ENCODE results near the gene PSMD6. TPM values are rescaled to one million over a fixed set of nuclear protein-coding genes. Genes with fewer than 3 reads are reported as not detected.

Gene PSMD6
- total RNA-seq, 1 experiment from 2014 or later: 76.1 TPM

GRCh38 chr3:63970631-63971475, 52.4 kb downstream of the PSMD6 start:
- no peaks in the 10 kb centered on the region for H3K4me1 ChIP-seq
- H3K4me3 ChIP-seq: no peak overlapping the region
- H3K27me3 ChIP-seq: no peaks in the 10 kb centered on the region
- H3K36me3 ChIP-seq: no peaks in the 10 kb centered on the region
- no peak for DNase-seq
- H3K9me3 ChIP-seq (replicated peaks): no peaks in the 10 kb centered on the region
- no peak overlapping the region for H3K27ac ChIP-seq

- Histone ChIP-seq H3K27ac (no peak overlapping the region), H3K4me1 (no peaks in the 10 kb centered on the region), H3K27me3 (no peaks in the 10 kb centered on the region), H3K9me3 (replicated peaks) (no peaks in the 10 kb centered on the region), H3K36me3 (no peaks in the 10 kb centered on the region), H3K4me3 (no peak overlapping the region)
- DNase-seq: no peak
These were observed 53.4 kb downstream of the PSMD6 start for GRCh38 chr3:63969876-63970275.

DNA sequence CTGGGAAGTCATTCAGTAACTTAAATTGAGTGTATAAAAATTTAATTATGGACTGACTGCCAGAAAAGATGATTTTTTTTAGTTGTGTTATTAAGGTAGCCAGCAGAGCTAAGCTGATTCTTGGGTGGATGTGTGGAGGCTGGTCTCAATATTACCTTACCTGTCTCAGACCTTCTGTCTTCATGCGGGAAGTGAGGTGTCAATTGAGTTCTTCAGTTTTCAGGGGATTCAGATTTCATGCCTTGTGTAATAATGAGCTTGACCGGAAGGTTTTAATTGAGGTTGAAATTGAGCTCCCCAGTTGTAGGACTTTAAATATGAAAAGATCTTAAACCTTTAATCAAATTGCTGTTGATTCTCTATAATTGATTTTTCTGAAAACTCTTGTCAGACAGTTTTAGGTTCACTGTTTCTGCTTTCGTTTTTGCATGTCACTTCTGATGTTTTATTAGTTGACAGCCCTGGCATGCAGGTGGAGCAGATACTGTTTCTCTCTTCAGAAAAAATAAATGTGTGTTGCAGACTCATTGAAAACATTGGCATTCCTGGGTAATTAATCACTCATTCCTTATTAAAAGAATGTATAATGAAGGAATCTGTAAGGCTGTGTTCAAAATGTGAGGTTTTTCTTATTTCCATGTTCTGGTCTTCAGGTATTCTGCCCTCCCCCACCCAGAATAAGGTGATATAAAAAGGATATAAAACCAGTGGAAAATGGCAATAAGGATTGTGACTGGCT, 54.5 kb downstream of the PSMD6 start:
- no peaks in the 10 kb centered on the region for H3K4me1 ChIP-seq
- no peaks in the 10 kb centered on the region for H3K9me3 ChIP-seq (replicated peaks)
- no peak overlapping the region for H3K4me3 ChIP-seq
- no peaks in the 10 kb centered on the region for H3K36me3 ChIP-seq
- no peaks in the 10 kb centered on the region for H3K27me3 ChIP-seq
- DNase-seq: no peak
- H3K27ac ChIP-seq: no peak overlapping the region

DNA sequence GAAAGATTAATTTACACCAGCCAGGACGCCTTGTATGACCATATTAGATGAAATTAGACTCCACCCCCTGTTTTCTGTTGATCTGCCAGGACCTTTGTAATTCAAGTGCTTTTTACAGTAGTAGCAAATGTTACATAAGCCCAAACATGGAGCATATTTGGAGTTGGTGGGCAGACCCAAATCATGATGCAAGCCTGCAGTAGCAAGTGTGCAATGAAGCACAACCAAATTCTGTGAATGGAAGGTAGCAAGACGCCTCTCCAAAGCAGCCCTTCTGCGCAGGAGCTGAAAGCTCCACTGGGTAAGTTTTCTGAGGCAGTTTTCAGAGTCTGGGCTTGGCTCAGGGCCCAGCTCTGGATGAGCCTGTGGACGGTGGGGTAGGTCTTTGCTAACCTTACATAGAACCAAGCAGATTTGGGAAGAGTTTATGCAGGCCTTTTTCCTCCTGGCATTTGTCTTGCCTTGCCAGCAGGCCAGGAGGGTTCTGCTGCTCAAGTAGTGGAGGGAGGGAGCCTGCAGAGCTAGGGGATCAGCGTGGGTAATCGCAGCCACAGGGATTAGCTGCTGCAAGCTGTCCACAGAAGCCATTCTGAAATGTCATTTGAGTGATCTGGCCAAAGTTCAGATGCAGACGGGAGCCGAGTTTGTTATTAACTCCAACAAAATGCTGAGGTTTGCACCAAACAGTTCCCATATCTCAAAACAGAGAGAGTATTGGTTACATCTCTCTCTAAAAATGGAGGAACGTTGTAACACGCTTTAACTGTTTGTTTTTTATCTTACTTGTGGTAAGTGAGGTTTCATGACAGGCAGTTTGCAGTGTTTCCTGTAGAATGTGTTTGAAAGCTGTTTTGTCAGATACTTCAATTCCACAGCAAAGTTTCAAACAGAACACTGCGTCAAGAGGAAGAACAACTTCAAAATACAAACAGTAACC, 55.4 kb downstream of the PSMD6 start:
- no peak overlapping the region for H3K27ac ChIP-seq
- no peaks in the 10 kb centered on the region for H3K4me1 ChIP-seq
- H3K9me3 ChIP-seq (replicated peaks): no peaks in the 10 kb centered on the region
- H3K27me3 ChIP-seq: no peaks in the 10 kb centered on the region
- no peaks in the 10 kb centered on the region for H3K36me3 ChIP-seq
- no peak overlapping the region for H3K4me3 ChIP-seq
- DNase-seq: peak in 1 of 2 experiments; percentile 19

GRCh38 chr3:63966871-63967270, 56.4 kb downstream of the PSMD6 start:
- DNase-seq: no peak
- H3K27ac ChIP-seq: no peak overlapping the region
- H3K36me3 ChIP-seq: no peaks in the 10 kb centered on the region
- no peaks in the 10 kb centered on the region for H3K9me3 ChIP-seq (replicated peaks)
- H3K27me3 ChIP-seq: no peaks in the 10 kb centered on the region
- no peaks in the 10 kb centered on the region for H3K4me1 ChIP-seq
- no peak overlapping the region for H3K4me3 ChIP-seq

DNA sequence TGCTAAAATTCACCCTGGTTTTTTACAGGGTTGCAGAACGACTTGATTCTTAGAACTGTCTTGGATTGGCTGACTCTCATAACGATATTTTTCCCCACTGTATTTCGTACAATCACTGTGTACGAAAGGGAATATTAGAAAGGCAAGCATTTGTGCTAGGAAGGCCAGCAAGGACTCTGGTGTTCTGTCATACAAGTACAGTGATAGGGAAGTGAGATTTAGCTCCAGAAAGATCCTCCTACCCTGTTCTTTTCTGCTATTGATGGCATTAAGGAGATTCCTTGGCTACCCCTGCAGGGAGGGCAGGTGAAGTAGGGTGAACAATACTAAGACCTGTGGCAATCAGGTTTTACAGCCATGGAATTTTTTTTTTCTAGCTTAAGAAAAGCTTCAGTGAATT, 57.3 kb downstream of the PSMD6 start:
- no peak for DNase-seq
- no peak overlapping the region for H3K4me3 ChIP-seq

GRCh38 chr3:63964681-63965485, 58.4 kb downstream of the PSMD6 start:
- Histone ChIP-seq H3K27me3 (no peaks in the 10 kb centered on the region), H3K27ac (no peak overlapping the region), H3K4me1 (no peaks in the 10 kb centered on the region; the same call in 1 of the 2 replicates), H3K9me3 (replicated peaks) (no peaks in the 10 kb centered on the region), H3K4me3 (no peak overlapping the region), H3K36me3 (no peaks in the 10 kb centered on the region)
- no peak for DNase-seq

More for the DNA sequence above, 57.3 kb downstream of the PSMD6 start:
- H3K9me3 ChIP-seq (replicated peaks): no peaks in the 10 kb centered on the region
- no peak overlapping the region for H3K27ac ChIP-seq
- H3K4me1 ChIP-seq: no peaks in the 10 kb centered on the region
- H3K36me3 ChIP-seq: no peaks in the 10 kb centered on the region
- no peaks in the 10 kb centered on the region for H3K27me3 ChIP-seq

- no peak for DNase-seq
- Histone ChIP-seq H3K27me3 (no peaks in the 10 kb centered on the region), H3K36me3 (no peaks in the 10 kb centered on the region), H3K9me3 (replicated peaks) (no peaks in the 10 kb centered on the region), H3K4me3 (no peak overlapping the region), H3K4me1 (no peaks in the 10 kb centered on the region; the same call in 1 of the 2 replicates), H3K27ac (no peak overlapping the region)
These were observed 59.8 kb downstream of the PSMD6 start for GRCh38 chr3:63963496-63963895.

GRCh38 chr3:63961891-63962290, 61.4 kb downstream of the PSMD6 start:
- peak in 1 of 2 experiments; percentile 9 for DNase-seq
- no peaks in the 10 kb centered on the region for H3K9me3 ChIP-seq (replicated peaks)
- H3K27ac ChIP-seq: no peak overlapping the region
- H3K4me1 ChIP-seq: no peaks in the 10 kb centered on the region; the same call in 1 of the 2 replicates
- H3K36me3 ChIP-seq: no peaks in the 10 kb centered on the region
- H3K27me3 ChIP-seq: no peaks in the 10 kb centered on the region
- no peak overlapping the region for H3K4me3 ChIP-seq

Other genes with a start within 250 kb of the PSMD6 start
- not detected in 2 replicates for gene C3orf49, start 204.2 kb downstream of the PSMD6 start, total RNA-seq (2014; rRNA removed; shearing (Covaris generic))
- 35.2 and 41.4 TPM in 2 replicates for gene THOC7, start 159.7 kb downstream of the PSMD6 start, total RNA-seq (2014; rRNA removed; shearing (Covaris generic))
- 7.1 and 10.4 TPM in 2 replicates for gene ATXN7, start 159.6 kb downstream of the PSMD6 start, total RNA-seq (2014; rRNA removed; shearing (Covaris generic))
- not detected in 2 replicates for gene SCAANT1, start 111.1 kb downstream of the PSMD6 start, total RNA-seq (2014; rRNA removed; shearing (Covaris generic))
- gene PRICKLE2, start 202.0 kb upstream of the PSMD6 start, total RNA-seq (2014; rRNA removed; shearing (Covaris generic)): 0.23 and 0.65 TPM in 2 replicates

Data from SJCRH30 (cell line).